HG03565 (cell line): Measurements from ENCODE around the gene ZDHHC1.
"Not testable (repeated sequence)": the region's sequence is repeated elsewhere in the genome, so short reads cannot be mapped to it uniquely, and the experiment has no call there.

Source experiments
- ATAC-seq: cut with Tn5 transposase; IDR thresholded peaks from one replicate; pipeline ENCODE4 v1.9.1; 2021; ENCODE audit warnings: mild to moderate bottlenecking, moderate library complexity; ENCODE audit not compliant: unreplicated experiment

The ZDHHC1 gene

GRCh38 chr16:67364600-67365235, 51.6 kb downstream of the ZDHHC1 start:
- ATAC-seq: no peak

GRCh38 chr16:67361038-67361437, 55.2 kb downstream of the ZDHHC1 start:
- ATAC-seq: no peak

- ATAC-seq: not testable (repeated sequence)
Observed at GRCh38 chr16:67359540-67360269, 56.6 kb downstream of the ZDHHC1 start.

DNA sequence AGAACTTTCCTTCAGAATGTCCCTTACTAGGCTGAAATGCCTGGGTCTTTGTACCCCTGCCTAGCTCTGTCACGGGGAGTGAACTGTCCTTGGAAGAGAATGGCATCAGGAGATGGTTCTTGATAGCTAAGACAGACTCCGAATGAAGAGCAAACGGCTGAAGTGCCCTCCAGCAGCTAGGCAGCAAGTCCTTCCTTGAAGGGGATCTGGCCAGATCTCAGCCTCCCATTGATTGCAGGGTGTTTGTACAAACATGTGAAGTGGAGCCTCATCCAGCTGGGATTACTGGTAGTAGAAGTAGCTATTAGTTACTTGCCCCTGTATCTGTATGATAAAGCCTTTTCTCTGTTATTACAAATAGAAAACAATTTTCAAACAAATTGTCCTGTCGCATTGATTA, 58.7 kb downstream of the ZDHHC1 start:
- no peak for ATAC-seq

- ATAC-seq: no peak
Observed at GRCh38 chr16:67356396-67356795, 59.9 kb downstream of the ZDHHC1 start.

DNA sequence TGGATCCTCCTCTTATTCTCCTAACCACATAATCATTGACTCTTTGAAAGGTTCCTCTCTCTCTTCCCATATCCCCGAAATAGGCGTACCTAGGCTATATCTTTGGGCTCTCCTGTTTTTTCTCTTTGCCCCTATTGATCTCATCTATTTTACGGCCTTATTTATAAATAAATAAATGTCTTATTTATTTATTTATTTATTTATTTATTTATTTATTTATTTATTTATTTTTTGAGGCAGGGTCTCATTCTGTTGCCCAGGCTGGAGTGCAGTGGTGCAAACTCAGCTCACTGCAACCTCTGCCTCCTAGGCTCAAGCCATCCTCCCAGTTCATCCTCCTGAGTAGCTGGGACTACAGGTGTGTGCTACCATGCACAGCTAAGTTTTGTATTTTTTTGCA, 63.8 kb downstream of the ZDHHC1 start:
- ATAC-seq: not testable (repeated sequence)

GRCh38 chr16:67350324-67350723, 66.0 kb downstream of the ZDHHC1 start:
- no peak for ATAC-seq

- ATAC-seq: no peak
Observed at GRCh38 chr16:67349172-67349571, 67.1 kb downstream of the ZDHHC1 start.

DNA sequence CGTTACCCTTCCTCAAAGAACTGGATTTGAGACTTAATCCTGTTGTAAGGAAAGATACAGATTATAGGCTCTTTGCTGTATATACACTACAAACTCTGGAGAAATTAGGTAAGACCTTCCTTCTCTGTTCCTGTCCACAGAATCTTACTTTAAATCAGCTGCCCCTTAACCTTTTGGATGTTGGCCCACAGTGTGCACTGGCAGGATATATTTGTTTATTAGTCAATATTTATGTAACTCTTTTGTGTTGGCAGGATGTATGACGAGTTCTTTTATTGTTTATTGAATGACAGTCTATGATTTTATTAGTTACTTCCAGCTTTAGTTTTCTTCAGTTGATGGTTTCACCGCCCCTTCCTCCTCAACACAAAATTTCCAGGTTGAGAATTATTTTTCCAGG, 69.9 kb downstream of the ZDHHC1 start:
- ATAC-seq: no peak

DNA sequence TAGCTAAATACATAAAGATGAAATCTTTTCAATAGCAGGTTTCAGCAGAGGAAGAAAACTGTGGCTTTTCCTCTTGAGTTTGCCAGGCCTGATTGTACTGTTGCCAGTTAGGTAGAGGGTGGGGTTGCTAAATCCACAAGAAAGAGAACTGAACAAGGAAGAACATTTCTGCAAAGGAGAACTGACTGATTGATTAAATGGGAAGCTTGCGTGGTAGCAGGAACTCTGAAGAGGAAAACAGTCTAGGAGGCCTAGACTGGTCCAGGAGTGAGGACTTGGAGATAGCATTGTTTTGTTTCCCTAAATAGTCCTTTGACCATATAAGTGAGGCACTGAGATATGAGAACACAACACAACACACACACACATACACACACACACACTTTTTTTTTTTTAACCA, 70.9 kb downstream of the ZDHHC1 start:
- ATAC-seq: no peak
